GM18511 (cell line): ENCODE results near the gene EHHADH.
A peak's percentile ranks its signal among the peaks of the same experiment; 100 is the strongest.

Experiments used
- ATAC-seq: cut with Tn5 transposase; IDR thresholded peaks from one replicate; pipeline ENCODE4 v1.9.1; 2021; ENCODE audit warnings: mild to moderate bottlenecking, moderate library complexity; ENCODE audit not compliant: unreplicated experiment

EHHADH gene

DNA sequence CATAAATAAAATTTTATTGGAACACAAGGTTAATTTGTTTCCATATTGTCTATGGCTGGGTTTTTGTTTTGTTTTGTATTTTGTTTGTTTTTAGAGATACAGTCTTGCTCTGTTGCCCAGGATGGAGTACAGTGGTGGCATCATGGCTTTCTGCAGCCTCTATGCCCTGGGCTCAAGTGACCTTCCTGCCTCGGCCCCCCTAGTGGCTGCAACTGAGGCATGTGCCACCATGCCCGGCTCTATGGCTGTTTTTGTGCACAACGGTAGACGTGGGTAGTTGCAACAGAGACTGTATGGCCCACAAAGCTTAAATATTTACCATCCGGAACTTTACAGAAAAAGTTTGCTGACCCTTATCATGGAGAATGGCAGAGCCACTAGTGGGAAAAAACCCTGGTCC is 54.2 kb downstream of the EHHADH start:
- ATAC-seq: no peak

DNA sequence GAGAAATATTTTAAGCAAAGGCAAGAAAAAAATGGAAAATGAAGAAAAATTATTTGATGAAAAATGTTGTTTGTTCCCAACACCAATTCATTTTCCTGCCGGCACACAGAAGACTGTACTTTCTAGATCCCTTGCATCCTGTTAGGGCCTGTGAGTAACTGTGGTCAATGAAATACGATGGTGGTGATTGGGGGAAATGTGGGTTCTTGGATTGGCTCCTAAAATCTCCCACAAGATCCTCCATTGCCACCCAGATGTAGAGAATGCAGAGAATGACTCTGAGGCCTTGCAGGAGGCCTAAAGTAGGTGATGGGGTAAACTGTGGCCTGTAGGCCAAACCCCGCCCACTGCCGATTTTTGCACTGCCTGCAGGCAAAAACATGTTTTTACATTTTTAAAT is 54.6 kb downstream of the EHHADH start:
- no peak for ATAC-seq

DNA sequence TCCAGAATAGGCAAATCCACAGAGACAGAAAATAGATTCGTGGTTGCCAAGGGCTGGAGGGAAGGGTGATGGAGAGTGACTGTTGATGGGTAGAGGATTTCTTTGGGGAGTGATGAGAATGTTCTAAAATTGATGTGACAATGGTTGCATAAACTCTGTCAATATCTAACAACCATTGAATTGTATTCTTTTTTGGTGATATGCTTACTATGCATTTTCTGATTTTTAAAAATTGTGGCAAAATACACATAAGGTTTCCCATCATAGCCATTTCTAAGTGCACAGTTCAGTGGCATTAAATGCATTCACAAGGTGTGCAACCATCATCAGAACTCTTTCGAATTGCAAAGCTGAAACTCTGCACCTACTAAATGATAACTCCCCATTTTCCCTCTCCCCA is 56.8 kb downstream of the EHHADH start:
- ATAC-seq: no peak

DNA sequence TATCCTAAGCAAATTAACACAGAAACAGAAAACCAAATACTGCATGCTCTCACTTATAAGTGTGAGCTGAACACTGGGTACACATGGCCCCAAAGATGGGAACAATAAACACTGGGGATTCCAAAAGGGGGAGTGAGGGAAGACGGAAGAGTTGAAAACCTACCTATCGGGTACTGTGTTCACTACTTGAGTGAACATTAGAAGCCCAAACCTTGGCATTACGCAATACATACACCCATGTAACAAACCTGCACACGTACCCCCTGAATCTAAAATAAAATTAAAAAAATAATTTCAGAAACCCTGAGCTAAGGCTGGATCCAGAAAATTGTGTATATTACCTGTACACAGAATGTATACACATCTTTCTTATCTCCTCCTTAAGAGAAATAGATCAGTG is 58.2 kb downstream of the EHHADH start:
- no peak for ATAC-seq

DNA sequence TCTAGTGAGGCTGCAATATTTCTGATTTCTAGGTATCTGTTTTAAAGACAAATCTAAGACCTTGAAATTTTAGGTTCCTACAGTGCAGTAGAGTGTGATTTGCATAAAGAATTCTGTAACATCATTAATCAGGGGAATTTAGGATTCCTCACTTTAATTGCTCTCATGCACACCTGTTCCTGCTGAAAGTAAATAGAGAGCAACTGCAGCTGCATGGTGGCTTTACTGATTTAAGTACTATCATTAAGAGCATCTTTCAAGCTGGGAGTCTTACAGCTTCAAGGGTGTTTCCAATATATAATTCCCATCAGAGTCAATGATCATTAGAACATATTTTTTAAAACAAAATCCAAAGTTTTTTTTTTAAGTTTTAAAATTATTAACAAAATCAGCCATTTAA is 65.0 kb downstream of the EHHADH start:
- ATAC-seq: no peak

DNA sequence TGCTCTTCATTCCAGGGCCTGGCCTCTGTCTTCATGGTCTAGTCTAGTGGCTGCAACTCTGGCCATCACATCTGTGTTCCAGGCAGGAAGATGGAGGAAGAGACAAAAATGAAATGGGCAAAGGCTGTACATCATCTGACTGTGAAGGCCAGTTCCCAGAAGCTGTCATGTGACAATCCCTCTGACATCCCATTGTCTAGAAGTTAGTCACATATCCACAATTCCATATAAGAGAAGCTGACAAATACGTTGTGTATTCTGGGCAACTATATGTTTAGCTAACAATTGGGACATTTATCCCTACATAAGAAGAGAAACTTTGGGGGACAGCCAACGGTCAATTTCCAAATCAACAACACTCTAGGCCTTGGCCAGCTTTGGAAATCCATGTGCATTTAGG is 66.5 kb downstream of the EHHADH start:
- no peak for ATAC-seq

DNA sequence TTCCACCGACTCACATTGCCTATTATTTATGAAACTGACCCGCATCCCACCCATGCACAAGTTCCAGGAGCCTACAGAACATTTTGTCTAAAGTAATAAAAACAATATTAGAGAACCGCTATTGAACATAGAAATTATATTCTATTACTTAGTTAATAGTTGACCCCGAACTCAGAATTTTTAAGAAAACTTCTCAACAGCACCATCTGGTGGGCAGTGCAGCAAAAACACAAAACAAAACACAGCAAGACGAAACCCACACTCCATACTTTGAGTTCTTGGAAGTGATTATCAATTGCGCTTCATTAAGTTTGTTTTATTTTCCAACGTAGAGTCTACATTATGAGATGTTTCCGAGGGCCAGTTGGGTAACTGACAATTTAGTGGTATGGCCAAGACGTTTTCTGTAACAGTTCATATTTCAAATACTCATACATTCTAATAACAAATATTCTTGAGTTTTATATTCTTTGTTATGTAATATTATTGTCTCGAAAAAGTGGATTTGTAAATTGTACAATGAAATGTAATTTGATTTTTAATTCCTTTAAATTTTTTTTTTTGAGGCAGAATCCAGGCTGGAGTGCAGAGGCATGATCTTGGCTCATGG is 77.0 kb downstream of the EHHADH start:
- ATAC-seq: no peak

DNA sequence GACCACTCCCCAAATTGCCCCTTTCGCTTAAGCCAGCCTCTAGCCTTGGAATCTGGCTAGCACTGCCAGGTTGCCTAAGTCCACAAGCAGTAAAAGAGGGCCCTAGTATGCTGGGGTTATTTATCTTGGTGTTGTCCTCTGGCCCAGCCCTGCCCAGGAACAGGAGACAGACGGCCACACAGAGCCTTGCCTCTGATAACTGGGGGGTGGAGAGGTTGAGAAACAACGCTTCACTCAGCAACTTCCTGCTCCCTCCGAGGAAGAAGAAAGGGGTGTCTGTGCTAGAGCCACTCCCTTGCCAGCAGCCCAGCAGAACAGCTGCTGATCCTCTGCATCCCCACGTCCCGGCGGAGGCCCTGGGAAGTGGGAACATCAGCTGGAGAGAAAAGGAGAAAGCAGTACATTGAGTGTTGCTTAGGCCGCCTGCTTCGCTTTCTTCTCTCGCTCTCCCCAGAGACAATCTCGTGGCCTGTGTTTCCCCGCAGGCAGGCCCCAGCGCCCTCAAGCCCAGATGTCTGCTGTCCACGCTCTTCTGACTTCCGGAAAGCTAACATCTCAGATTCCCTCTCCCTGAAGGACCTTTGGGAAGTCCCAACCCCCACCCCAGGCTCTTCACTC is 78.4 kb downstream of the EHHADH start:
- peak; percentile 80 for ATAC-seq

DNA sequence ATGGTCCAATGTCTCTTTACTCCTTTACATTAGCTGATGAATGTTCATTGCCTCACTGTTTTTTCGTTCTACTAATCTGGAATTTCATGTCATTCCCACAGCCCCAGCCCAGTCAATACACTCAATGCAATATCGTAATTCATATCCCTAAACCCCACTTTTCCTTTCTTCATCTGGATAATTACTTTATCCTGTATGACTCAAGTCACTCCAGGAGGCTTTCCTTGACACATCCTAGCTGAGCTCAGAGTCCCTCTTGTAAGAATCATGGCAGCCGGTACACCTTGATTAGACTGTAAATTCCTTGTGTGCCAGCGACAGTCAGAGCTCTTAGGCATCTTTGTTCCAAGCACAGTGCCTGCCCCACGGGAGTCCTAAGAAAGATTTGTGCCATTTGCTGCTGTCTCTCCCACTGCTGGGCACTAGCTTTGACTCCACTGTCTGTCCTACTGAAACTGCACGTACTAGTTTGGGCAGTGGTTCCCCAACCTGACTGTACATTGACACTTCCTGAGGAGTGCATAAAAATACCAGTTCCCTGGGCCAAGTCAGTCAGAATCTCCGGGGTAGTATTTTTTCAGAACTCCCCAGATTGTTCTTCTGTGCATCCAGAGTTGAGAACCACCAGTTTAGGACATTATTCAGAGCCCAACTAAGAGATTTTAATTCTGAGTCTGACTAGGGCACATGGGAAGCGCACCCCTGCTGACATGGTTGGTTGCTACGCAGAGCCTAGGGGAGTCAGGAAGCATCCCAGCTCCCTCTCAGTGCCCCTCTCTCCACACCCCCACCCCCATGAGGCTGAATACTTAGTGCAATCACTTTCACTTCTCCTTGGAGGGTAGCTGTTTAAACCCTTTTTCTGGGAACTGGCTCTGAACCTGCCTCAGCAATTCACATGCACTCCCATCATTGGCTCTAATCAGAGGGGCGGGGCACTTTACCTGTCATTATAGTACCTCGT is 81.5 kb downstream of the EHHADH start:
- ATAC-seq: no peak

DNA sequence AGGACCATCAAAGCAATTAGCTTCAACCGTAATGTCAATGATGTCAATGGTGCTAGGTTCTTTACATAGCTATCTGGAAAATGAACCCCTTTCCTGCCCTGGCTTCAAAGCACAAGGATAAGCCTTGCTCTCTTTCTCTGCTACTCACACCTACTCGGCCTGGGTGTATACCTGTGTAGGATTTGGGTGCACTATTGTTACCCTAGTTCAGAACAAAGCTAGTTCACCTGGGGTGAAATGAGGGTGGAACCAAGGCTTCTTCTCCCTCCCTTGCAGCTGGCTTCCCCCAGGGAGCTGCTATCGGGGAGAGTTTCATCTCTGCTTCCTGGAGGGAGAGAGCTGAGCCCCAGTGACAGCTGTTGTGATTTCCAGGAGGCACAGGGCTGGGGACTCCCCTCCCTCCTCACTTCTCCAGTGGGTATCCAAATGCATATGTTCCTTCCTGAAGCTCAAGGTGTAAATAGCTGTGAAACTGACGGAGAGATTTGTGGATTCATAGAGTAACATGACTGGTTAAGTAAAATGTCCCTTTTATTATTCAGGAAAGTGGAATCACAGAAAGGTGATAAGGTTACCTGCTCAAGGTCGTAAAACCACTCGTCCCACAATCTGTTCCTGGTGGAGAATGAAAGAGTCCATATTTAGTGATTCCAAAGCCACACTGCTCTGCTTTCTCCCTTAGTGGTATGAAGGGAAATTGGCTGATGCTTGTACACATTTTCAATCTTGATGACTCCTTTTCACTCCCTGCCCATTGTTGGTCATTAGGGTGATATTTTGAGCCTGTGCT is 89.2 kb downstream of the EHHADH start:
- no peak for ATAC-seq

DNA sequence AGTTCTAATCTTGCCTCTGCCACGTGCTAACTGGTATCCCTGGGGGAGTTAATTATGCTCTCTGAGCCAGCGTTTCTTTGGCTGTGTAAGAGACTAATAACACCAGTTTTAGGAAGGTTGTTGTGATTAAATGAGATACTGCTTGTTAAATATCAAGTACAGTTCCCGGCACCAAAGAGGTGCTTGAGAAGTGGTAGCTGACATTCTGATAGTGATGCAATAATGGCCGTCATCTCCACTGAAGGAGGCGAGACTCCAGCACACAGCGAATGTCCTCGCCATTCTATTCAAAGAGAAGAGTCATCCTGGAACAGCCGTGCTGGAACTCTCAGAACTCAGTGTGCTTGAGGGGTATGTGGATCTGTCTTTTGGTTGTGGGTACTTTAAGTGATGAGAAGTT is 91.2 kb downstream of the EHHADH start:
- ATAC-seq: no peak

DNA sequence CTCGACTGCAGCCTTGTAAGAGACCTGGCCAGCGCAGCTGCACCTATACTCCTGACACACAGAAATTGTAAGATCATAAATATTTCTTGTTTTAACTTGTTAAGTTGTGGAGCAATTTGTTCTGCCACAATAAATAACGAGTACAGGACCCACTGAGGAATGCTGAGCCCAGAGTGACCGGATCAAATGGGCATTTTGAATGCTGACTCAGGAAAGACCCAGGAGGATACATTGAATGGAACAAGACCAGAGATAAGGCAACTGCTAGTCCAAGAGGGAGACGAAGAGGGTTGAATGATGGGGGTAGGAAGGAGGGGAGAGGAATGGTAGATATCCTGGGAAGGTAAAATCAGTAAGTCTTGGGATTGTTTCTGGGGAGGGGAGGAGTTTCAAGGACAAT is 92.1 kb downstream of the EHHADH start:
- ATAC-seq: no peak

DNA sequence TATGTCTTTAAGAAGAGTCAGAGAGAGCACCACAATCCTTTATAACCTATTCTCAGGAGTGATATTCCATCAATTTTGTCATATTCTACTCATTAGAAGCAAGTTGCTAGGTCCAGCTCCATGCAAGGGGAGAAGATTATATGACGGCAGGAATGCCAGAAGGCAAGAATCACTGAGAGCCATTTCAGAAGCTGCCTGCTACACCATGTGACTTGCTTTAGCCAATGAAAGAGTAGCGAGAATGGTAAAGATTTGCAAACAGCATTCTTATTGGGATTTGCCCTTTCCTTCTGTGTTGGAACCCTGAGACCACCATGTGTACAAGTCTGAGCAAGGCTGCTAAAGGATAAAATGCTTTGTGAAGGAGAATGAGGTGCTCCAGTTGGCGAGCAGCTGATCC is 96.5 kb downstream of the EHHADH start:
- ATAC-seq: no peak

DNA sequence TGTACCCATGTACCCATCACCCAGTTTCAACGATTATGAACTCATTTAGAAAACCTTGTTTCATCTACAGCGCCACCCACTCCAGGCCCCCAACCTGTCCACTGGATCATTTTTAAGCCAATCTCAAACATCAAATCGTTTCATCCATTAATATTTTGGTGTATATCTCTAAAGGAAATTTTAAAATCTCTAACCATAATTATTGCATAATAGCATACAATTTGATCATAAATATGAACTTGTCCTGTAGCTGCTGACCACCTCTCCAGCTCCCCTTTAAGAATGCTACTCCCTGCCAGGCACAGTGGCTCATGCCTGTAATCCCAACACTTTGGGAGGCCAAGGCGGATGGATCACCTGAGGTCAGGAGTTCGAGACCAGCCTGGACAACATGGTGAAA is 98.2 kb downstream of the EHHADH start:
- no peak for ATAC-seq

DNA sequence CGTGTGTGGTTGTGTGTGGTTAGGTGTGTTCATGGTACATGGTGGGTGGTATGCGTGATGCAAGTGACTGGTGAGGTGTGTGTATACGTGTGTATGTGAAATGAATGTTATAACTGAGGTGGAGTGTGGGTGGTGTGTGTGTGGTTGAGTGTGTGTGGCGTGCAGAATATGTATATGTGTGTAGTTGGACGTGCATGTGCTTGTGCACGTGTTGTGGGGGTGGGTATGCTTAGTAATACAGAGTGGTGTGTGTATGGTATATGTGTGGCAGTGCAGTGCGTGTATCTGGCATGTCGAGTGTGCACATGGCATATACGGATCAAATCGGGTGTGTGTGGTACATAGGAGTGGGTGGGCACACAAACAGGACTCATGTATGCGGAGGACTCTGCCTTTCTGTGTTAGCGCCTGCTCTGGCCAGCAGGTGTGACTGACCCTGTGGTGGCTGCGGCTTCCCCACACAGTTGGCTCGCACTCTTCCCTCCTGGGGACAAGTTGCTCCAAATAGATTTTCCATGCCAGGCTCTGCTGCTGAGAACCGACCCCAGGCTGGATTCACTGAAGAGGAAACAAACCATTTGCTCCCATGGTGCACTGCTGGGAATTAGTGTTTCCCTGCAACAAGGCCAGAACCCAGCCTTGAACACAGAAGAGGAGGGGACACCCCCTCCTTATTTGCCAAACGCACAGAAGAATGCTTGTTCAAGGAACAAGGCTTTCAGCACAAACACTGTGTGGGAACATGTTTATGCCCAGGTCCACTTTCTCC is 99.8 kb downstream of the EHHADH start:
- no peak for ATAC-seq

DNA sequence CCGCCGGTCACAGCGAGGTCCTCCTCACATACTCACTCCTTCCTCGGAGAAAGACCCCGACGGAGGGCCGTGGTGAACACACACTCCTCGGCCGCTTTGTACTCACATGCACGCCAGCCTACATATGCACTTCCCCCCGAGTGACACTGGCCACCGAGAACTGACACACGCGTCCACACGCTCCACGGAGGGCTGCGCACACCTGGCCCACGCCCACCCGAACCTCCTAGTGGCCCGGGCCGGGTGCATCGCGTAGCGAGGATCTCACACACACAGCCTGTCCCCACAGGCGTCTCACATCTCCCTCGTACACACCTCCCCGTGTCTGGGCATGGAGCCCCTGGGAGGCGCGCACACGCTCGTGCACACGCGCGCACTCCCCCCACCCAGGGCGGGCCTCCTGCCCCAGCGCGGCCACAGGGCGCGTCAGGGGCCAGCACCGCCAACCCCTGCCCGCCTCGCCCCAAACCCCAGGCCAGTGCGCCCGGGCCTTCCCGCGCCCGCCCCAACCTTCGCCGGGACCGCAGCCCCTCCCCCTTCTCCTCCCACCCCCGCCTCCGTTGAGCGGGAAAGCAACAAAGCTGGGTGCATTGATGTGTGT is 100.6 kb downstream of the EHHADH start:
- ATAC-seq: no peak

DNA sequence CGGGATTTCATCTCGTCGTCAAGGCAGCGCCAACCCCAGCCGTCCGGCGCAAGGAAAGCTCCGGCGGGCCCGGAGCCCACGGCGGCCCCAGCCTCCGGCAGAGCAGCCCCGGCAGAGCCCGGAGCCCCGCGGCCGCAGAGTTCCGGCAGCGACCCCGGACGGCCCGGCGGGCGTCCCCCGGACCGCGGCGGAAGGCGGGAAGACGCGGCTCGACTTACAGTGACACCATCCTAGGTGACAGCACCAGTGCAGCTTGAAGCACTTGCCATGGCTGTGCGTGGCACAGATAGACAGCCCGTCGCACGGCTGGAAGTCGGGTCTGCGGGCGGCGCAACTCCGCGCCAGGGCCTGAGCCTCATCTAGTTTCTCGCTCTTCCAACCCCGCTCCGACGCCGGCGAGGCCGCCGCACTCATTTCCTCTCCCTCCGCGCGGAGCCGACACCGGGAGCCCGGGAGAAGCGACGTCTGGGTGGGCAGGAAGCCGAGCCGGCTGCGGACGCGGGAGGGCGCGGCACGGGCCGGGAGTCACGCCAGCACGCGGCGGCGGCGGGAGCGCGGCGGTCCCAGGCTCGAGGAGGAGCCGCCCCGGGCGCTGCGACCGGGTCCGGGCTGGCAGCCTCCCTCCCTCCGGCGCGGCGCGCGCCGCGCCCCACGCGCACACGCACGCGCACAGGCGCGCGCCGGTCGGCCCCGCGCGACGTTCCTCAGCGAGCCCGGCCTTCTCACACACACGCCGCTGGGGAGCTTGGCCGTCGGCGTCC is 101.3 kb downstream of the EHHADH start, which contains the start of gene C3orf70:
Gene C3orf70, minus strand, starts transcription at position 651 of the 761 bp plus-strand sequence. Its CDS starts 237 bp downstream, at position 414.
- no peak for ATAC-seq

DNA sequence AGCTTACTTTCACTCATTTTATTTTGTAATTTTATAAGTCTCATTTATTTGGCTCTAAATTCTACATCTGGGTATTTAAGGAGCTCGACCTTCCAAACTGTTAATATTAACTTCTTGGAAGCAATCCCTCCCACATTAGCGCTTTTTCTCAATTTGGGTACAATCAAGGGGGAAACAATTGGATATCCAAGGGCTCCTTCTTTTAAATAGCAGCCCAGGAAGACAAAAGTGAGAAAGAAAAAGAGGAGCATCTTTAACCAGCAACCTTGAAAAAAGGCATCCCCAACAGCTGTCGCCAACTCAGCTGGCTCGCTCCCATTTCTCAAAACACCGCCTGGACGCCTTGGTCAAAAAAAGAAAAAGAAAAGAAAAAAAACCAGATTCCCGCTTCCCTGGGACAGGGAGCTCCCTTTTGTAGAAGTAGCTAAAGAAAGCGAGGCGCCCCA is 101.9 kb downstream of the EHHADH start:
- no peak for ATAC-seq
